Testis (tissue), 3 donors: Measurements from ENCODE around the gene LCE2A. TPM values are rescaled to one million over a fixed set of nuclear protein-coding genes. Genes with fewer than 3 reads are reported as not detected.

ENCODE experiments used
- DNase-seq: peaks from one replicate; pipeline ENCODE4 v3.0.0-alpha.2; 2019
- H3K27ac ChIP-seq, 2 donors: fragments of 200-600 bp; sonication (generic); one replicate each; pipeline ENCODE4 v1.5.1; 2019
- H3K27me3 ChIP-seq: fragments of 200-600 bp; sonication (generic); one replicate; pipeline ENCODE4 v1.5.1; 2019
- H3K36me3 ChIP-seq: fragments of 200-600 bp; sonication (generic); one replicate; pipeline ENCODE4 v1.5.1; 2017; ENCODE audit warnings: low read depth; ENCODE audit errors: missing control alignments
- H3K4me1 ChIP-seq: fragments of 200-600 bp; sonication (generic); one replicate; pipeline ENCODE4 v1.5.1; 2019
- H3K4me3 ChIP-seq, 2 donors: fragments of 200-600 bp; sonication (generic); one replicate each; pipeline ENCODE4 v1.5.1; 2017 to 2019
- H3K9me3 ChIP-seq: fragments of 200-600 bp; sonication (generic); one replicate; pipeline ENCODE4 v1.5.1; 2017
- POLR2A ChIP-seq: fragments of 450-650 bp; IDR thresholded peaks from one replicate; pipeline ENCODE4 v1.6.1; 2017; ENCODE audit warnings: antibody characterized with exemption, mild to moderate bottlenecking, moderate library complexity
- WGBS, 2 donors: methylation state at CpG; one replicate each; pipeline ENCODE4 v1.1.5; 2018; 5-methylcytosine and 5-hydroxymethylcytosine counted together
- intact Hi-C: fragments of 100-400 bp; cut with DNase I; formaldehyde crosslinking; loops from one replicate; pipeline ENCODE4 v1.15.1; 2023; ENCODE audit warnings: low total_unique reads
- polyA plus RNA-seq: library from polyadenylated mRNA; stranded (reverse); fragments of 350-450 nt; fragmentation: Illumina TruSeq; extraction: RNeasy Lipid Tissue Mini Kit (QIAGEN cat#74804); gene quantifications from one replicate; pipeline ENCODE4 v1.2.3, GENCODE V29; 2014; ENCODE audit warnings: low read depth, low replicate concordance; ENCODE audit not compliant: insufficient read depth
- total RNA-seq, 2 donors: library from RNA; depleted of rRNA; stranded (reverse); fragments of >200 nt; gene quantifications; one replicate each; pipeline ENCODE4 v1.2.3, GENCODE V29; 2016
- TF ChIP-seq, protein P1 (sequence below), 3 experiments: fragments of 450-650 bp in 2 of 3; fragments of 200-600 bp in 1 of 3; sonication (generic) in 1 of 3; IDR thresholded peaks; one replicate each; pipeline ENCODE4 v1.5.1; 2016 to 2019; ENCODE audit warnings: antibody characterized with exemption in 3 of 3, mild to moderate bottlenecking in 2 of 3, moderate library complexity in 1 of 3

LCE2A gene
- total and polyA plus RNA-seq, 3 donors from 2014 or later: not detected

DNA sequence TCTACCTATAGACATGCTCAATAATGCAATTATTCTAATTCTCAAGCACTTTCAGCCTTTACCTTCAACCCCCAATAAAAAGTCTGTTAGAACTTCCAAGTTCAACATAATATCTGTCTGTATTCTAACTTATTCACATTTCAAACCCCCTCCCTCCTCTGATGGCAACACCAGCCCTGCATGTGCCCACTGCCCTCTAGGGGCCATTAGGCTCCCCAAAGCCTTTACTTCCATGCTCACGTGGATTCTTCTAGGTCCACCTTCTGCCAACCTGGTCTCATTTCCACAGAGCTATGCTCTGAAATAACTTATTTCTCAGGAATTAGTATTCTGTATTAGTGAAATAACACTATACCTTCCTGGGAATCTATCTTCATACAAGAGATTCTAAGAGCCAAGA lies 37.5 kb downstream of the LCE2A start:
- intact Hi-C loops: no loop called here
- Histone ChIP-seq H3K27ac (no peak overlapping the region), H3K27me3 (no peaks in the 10 kb centered on the region), H3K36me3 (no peaks in the 10 kb centered on the region), H3K9me3 (no peaks in the 10 kb centered on the region), H3K4me1 (no peaks in the 10 kb centered on the region), H3K4me3 (no peak overlapping the region)
- WGBS, 2 donors: 27 to 33% methylated on average over 1 of the region's 1 CpG
- DNase-seq: no peak
- TF ChIP-seq POLR2A: no peak
- TF ChIP-seq, protein P1, sequence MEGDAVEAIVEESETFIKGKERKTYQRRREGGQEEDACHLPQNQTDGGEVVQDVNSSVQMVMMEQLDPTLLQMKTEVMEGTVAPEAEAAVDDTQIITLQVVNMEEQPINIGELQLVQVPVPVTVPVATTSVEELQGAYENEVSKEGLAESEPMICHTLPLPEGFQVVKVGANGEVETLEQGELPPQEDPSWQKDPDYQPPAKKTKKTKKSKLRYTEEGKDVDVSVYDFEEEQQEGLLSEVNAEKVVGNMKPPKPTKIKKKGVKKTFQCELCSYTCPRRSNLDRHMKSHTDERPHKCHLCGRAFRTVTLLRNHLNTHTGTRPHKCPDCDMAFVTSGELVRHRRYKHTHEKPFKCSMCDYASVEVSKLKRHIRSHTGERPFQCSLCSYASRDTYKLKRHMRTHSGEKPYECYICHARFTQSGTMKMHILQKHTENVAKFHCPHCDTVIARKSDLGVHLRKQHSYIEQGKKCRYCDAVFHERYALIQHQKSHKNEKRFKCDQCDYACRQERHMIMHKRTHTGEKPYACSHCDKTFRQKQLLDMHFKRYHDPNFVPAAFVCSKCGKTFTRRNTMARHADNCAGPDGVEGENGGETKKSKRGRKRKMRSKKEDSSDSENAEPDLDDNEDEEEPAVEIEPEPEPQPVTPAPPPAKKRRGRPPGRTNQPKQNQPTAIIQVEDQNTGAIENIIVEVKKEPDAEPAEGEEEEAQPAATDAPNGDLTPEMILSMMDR (IDR thresholded peaks at IDR 0.05): no peak

DNA sequence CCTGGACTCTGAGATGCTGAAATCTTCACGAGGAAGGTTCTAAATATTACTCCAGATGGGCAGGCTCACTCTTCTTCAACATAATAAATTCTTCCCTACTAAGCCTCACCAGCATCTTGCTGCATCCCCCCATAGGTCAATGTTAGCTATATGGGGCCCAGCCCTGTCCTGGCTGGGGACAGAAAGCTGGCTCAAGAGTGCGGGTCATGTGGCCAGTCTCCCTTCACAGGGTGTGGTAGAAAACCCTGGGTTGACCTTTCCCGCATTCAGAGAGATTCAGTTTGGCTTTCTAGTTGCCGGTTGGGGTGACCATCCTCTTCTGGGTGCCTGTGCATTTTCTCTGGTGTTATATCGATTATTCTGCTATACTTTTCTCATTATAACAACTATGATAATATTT lies 39.9 kb downstream of the LCE2A start:
- Histone ChIP-seq H3K27ac (no peak overlapping the region), H3K36me3 (no peaks in the 10 kb centered on the region), H3K4me3 (no peak overlapping the region), H3K27me3 (no peaks in the 10 kb centered on the region), H3K9me3 (no peaks in the 10 kb centered on the region), H3K4me1 (no peaks in the 10 kb centered on the region)
- TF ChIP-seq POLR2A: no peak
- TF ChIP-seq, protein P1 (IDR thresholded peaks at IDR 0.05): no peak
- no peak for DNase-seq
- intact Hi-C loops: no loop called here
- WGBS, 2 donors: 81 to 87% methylated on average over 5 of the region's 5 CpGs

DNA sequence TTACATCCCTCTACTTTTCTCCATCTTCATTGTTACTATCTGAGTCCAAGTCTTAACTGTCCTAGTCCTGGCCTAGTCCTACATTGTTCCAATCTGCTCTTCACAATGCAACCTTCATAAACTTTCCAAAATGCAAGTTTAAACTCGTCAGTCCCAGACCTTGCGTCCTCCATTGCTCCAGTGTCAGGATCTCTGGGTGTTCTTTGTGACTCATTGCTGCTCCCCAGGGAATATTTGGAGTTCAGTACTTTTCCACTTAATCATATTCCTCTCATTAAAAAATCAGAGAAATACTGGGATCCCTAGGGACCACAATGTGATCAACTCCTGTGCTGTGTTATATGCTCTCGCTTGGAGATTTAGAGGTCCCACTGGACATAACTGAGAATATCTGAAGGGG lies 41.7 kb downstream of the LCE2A start:
- no peak overlapping the region for H3K27ac ChIP-seq
- no peaks in the 10 kb centered on the region for H3K4me1 ChIP-seq
- no peaks in the 10 kb centered on the region for H3K9me3 ChIP-seq
- no peaks in the 10 kb centered on the region for H3K27me3 ChIP-seq
- WGBS, 2 donors: 81 to 85% methylated on average over 3 of the region's 3 CpGs
- TF ChIP-seq, protein P1 (IDR thresholded peaks at IDR 0.05): no peak
- no peak for TF ChIP-seq POLR2A
- intact Hi-C loops: no loop called here
- no peak for DNase-seq
- no peaks in the 10 kb centered on the region for H3K36me3 ChIP-seq
- no peak overlapping the region for H3K4me3 ChIP-seq

DNA sequence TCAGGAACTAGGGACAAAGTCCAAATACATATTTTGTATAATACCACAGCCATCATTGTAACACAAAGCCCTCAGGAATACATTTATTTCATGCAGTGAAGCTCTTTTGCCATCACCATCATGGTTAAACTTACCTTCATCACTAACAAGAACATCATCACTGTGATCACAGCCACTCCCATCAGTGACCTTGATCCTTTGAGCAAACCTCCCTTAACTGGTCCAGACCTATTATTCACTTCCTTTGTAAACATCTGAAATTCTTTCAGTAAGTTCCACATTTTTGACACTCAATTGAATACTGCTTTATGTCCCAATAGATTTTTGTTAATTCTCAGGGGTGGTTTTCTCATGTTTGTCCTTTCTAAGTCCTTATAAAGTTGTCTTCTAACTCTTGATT lies 43.5 kb downstream of the LCE2A start:
- intact Hi-C loops: no loop called here
- Histone ChIP-seq H3K27ac (no peak overlapping the region), H3K4me3 (no peak overlapping the region), H3K27me3 (no peaks in the 10 kb centered on the region), H3K4me1 (no peaks in the 10 kb centered on the region), H3K36me3 (no peaks in the 10 kb centered on the region), H3K9me3 (no peaks in the 10 kb centered on the region)
- TF ChIP-seq POLR2A: no peak
- TF ChIP-seq, protein P1 (IDR thresholded peaks at IDR 0.05): no peak
- no peak for DNase-seq

DNA sequence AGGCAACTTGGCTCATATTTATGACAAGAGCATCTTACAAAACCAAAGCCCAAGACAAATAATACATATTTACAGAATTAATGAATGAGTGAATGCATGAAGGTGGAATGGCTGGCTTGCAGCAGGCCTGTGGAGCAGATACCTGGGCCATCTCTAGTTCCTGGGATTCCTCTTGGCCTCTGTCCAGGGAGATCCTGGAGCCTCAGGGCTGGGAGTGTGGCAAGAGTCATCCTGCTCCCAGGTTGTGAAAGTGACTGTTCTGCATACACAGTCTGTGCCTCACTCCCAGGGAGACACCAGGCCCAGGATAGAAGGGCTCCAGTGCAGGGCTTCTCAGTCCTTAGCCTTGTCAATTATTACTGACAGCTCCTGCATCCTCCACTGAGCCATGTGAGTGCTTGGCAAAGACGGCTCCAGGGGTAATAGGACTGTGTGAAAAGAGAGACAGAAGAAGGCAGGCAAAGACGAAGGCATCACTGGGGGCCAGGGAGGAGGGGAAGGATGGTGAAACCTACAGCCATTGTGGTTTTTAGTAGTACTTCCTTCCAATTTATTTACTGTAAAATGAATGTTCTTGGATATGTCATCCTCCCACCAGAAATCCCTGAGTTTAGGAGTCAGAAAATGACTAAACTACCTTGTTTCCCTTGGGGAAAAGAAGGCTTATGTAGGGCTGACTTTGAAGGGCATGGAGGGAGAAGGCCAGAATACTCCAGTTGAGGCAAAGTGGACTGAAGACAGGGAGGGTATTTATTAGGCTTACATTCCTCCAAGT lies 45.4 kb downstream of the LCE2A start:
- DNase-seq: no peak
- Histone ChIP-seq H3K4me3 (no peak overlapping the region), H3K9me3 (no peaks in the 10 kb centered on the region), H3K27ac (no peak overlapping the region), H3K36me3 (no peaks in the 10 kb centered on the region), H3K27me3 (no peaks in the 10 kb centered on the region), H3K4me1 (no peaks in the 10 kb centered on the region)
- TF ChIP-seq POLR2A: no peak
- TF ChIP-seq, protein P1 (IDR thresholded peaks at IDR 0.05): no peak
- intact Hi-C loops: no loop called here
- 58 to 89% methylated on average over 2 of the region's 2 CpGs for WGBS, 2 donors
